NCI-H2196 treated with DMSO at 0.1 percent for 48 hours (cell line): ENCODE measurements around the gene BEND5.

ENCODE experiments used
- DNase-seq: peaks from one replicate; lab custom pipeline; 2025; ENCODE audit not compliant: unreplicated experiment; lab: John Stamatoyannopoulos, UW

BEND5 gene

GRCh38 chr1:48726139-48726538 is 50.6 kb downstream of the BEND5 start:
- no peak for DNase-seq

- no peak for DNase-seq
Observed at GRCh38 chr1:48725341-48726046, 51.2 kb downstream of the BEND5 start.

GRCh38 chr1:48720929-48721328 is 55.8 kb downstream of the BEND5 start:
- no peak for DNase-seq

GRCh38 chr1:48718705-48719104 is 58.0 kb downstream of the BEND5 start:
- DNase-seq = no peak

GRCh38 chr1:48718116-48718630 is 58.5 kb downstream of the BEND5 start:
- no peak for DNase-seq

- DNase-seq = no peak
Observed at GRCh38 chr1:48717082-48717481, 59.6 kb downstream of the BEND5 start.

- DNase-seq = no peak
Observed at GRCh38 chr1:48715921-48716320, 60.8 kb downstream of the BEND5 start.

- DNase-seq = no peak
Observed at GRCh38 chr1:48710915-48711314, 65.8 kb downstream of the BEND5 start.

GRCh38 chr1:48710318-48710717 is 66.4 kb downstream of the BEND5 start:
- no peak for DNase-seq

- DNase-seq = no peak
Observed at GRCh38 chr1:48704736-48705135, 72.0 kb downstream of the BEND5 start.

- no peak for DNase-seq
Observed at GRCh38 chr1:48701445-48701844, 75.2 kb downstream of the BEND5 start.

GRCh38 chr1:48697066-48697707 is 79.5 kb downstream of the BEND5 start:
- no peak for DNase-seq

- no peak for DNase-seq
Observed at GRCh38 chr1:48695161-48695560, 81.5 kb downstream of the BEND5 start.

GRCh38 chr1:48693674-48694320 is 82.9 kb downstream of the BEND5 start:
- DNase-seq = no peak

- no peak for DNase-seq
Observed at GRCh38 chr1:48693180-48693579, 83.5 kb downstream of the BEND5 start.

GRCh38 chr1:48692235-48692634 is 84.5 kb downstream of the BEND5 start:
- no peak for DNase-seq

- no peak for DNase-seq
Observed at GRCh38 chr1:48691429-48692001, 85.2 kb downstream of the BEND5 start.

- no peak for DNase-seq
Observed at GRCh38 chr1:48688102-48688760, 88.5 kb downstream of the BEND5 start.

- DNase-seq = no peak
Observed at GRCh38 chr1:48687282-48688045, 89.2 kb downstream of the BEND5 start.

GRCh38 chr1:48686159-48686558 is 90.5 kb downstream of the BEND5 start:
- DNase-seq = no peak
